K562 (cell line): ENCODE results near the gene PIK3R2. TPM values are rescaled to one million over a fixed set of nuclear protein-coding genes. Genes with fewer than 3 reads are reported as not detected.
A peak's percentile ranks its signal among the peaks of the same experiment; 100 is the strongest.

Experiments used
- ATAC-seq: fragments of 200-7000 bp; cut with Tn5 transposase; 3 replicates; pipeline ENCODE4 v1.9.1; 2020; ENCODE audit warnings: moderate library complexity
- BruUV-seq: library from RNA; stranded (reverse); fragments of 400-500 nt; replicated peaks from 2 replicates; lab custom pipeline; 2021; lab: Mats Ljungman, UMichigan
- CTCF ChIA-PET: fragments of 300-600 bp; formaldehyde crosslinking; extraction: SDS; loops from one replicate; lab custom pipeline; 2021; ENCODE audit warnings: low intra/inter-chr PET ratio; lab: Yijun Ruan, JAX
- POLR2A ChIA-PET: fragments of 300-600, 350-650 bp; sonication (Branson Sonifier 250); formaldehyde crosslinking; extraction: SDS; loops from one replicate; lab custom pipeline; 2021; ENCODE audit warnings: antibody characterized with exemption, inconsistent platforms; lab: Yijun Ruan, JAX
- DNase-seq, 4 experiments: peaks; one replicate each; pipeline versions ENCODE4 v3.0.0 to v3.0.0-alpha.2; 2011 to 2018; ENCODE audit warnings: low spot score in 3 of 4, mixed read lengths in 3 of 4; ENCODE audit errors: extremely low read depth in 1 of 4
- FAIRE-seq: peaks from 2 replicates; lab custom pipeline; 2011; peaks lifted over from hg19 to GRCh38; lab: Jason Lieb, UNC
- H2AFZ ChIP-seq: 2 replicates; pipeline ENCODE4 v1.6.0; 2011; ENCODE audit warnings: low read depth, low read length, control low read depth, inconsistent platforms
- H3K27ac ChIP-seq: fragments of 200-600 bp; 3 replicates; pipeline ENCODE4 v1.8.0; 2011; ENCODE audit warnings: low read depth, mild to moderate bottlenecking, control low read depth, inconsistent platforms, low read length, moderate library complexity, mixed read lengths; ENCODE audit errors: extremely low read depth
- H3K27me3 ChIP-seq, 2 experiments: fragments of 300-600 bp in 1 of 2; 2 replicates in 1 of 2; 3 replicates in 1 of 2; pipeline versions ENCODE4 v1.6.0 to v1.8.0; 2011; ENCODE audit warnings: inconsistent platforms in 2 of 2, low read length in 2 of 2, mild to moderate bottlenecking in 1 of 2, mixed read lengths in 1 of 2, moderate library complexity in 1 of 2; ENCODE audit not compliant: control insufficient read depth in 2 of 2, insufficient read depth in 2 of 2
- H3K36me3 ChIP-seq: fragments of 300-600 bp; 3 replicates; pipeline ENCODE4 v1.8.0; 2011; ENCODE audit warnings: mild to moderate bottlenecking, low read length, inconsistent platforms; ENCODE audit not compliant: control insufficient read depth, insufficient read depth
- H3K4me1 ChIP-seq, 2 experiments: fragments of 200-600 bp in 1 of 2; replicated peaks in 1 of 2; 2 replicates in 1 of 2; 3 replicates in 1 of 2; pipeline versions ENCODE4 v1.5.1 to v1.8.0; 2011; ENCODE audit warnings: inconsistent platforms in 2 of 2, low read length in 2 of 2, mild to moderate bottlenecking in 1 of 2, mixed read lengths in 1 of 2, moderate library complexity in 1 of 2; ENCODE audit not compliant: control insufficient read depth in 2 of 2, insufficient read depth in 2 of 2
- H3K4me2 ChIP-seq: 2 replicates; pipeline ENCODE4 v1.6.1; 2011; ENCODE audit warnings: low read length, control low read depth, inconsistent platforms, mixed read lengths; ENCODE audit not compliant: insufficient read depth
- H3K4me3 ChIP-seq: fragments of 200-600 bp; sonication (generic), shearing (Covaris generic); 2 replicates; pipeline ENCODE4 v1.5.1; 2016; ENCODE audit warnings: control low read depth, inconsistent platforms
- H3K79me2 ChIP-seq: fragments of 200-600 bp; 3 replicates; pipeline ENCODE4 v1.8.0; 2011; ENCODE audit warnings: low read length, inconsistent platforms; ENCODE audit not compliant: control insufficient read depth, insufficient read depth
- H3K9ac ChIP-seq, 2 experiments: 2 replicates each; pipeline versions ENCODE4 v1.6.0 to v1.6.1; 2011; ENCODE audit warnings: low read depth in 2 of 2, low read length in 2 of 2, control low read depth in 1 of 2, inconsistent platforms in 1 of 2, mild to moderate bottlenecking in 1 of 2, mixed read lengths in 1 of 2; ENCODE audit not compliant: insufficient read depth in 1 of 2
- H3K9me1 ChIP-seq: one replicate; pipeline ENCODE4 v1.6.0; 2011; ENCODE audit warnings: inconsistent platforms, mild to moderate bottlenecking, low read length, moderate library complexity; ENCODE audit not compliant: control insufficient read depth, insufficient read depth
- H3K9me3 ChIP-seq: replicated peaks from 2 replicates; pipeline ENCODE4 v1.5.1; 2011; ENCODE audit warnings: low read depth, low read length, inconsistent platforms; ENCODE audit not compliant: control insufficient read depth, insufficient read depth
- H4K20me1 ChIP-seq: replicated peaks from 2 replicates; pipeline ENCODE4 v1.6.1; 2011; ENCODE audit warnings: low read length, inconsistent platforms, mixed read lengths; ENCODE audit not compliant: control insufficient read depth, insufficient read depth
- ETS1 ChIP-seq: conservative IDR thresholded peaks from 2 replicates; pipeline ENCODE4 v1.6.1; 2011; ENCODE audit warnings: low read depth, mild to moderate bottlenecking, low read length; ENCODE audit not compliant: control insufficient read depth
- POLR2G ChIP-seq: fragments of 200-400 bp; formaldehyde crosslinking; IDR thresholded peaks from 2 replicates; pipeline ENCODE4 v1.6.1; 2017; ENCODE audit warnings: low read depth, mild to moderate bottlenecking, antibody characterized with exemption, low read length, moderate library complexity
- RBM22 ChIP-seq: fragments of 200-400 bp; formaldehyde crosslinking; IDR thresholded peaks from 2 replicates; pipeline ENCODE4 v1.6.1; 2018; ENCODE audit warnings: low read length, low read depth; ENCODE audit not compliant: poor library complexity, severe bottlenecking
- WGBS: fragments of 100-300 bp; shearing (Covaris generic); methylation state at CpG from one replicate; pipeline ENCODE4 v1.1.6; 2016; ENCODE audit warnings: low coverage, mixed read lengths; ENCODE audit not compliant: insufficient coverage; ENCODE audit errors: missing lambda C conversion rate; 5-methylcytosine and 5-hydroxymethylcytosine counted together
- in situ Hi-C: fragments of 300-500 bp; cut with MboI; formaldehyde crosslinking; loops from 4 replicates; pipeline ENCODE4 v1.15.0; 2018; ENCODE audit warnings: inconsistent platforms, mixed read lengths
- intact Hi-C: fragments of 100-400 bp; cut with micrococcal nuclease; formaldehyde crosslinking; loops from 2 replicates; pipeline ENCODE4 v1.14.2; 2022
- polyA plus RNA-seq, 8 experiments: library from polyadenylated mRNA; depleted of rRNA in 4 of 8; stranded (reverse) in 5 of 8; unstranded in 3 of 8; fragments of >200 nt; fragmentation: Nextera tagmentation in 2 of 8; fragmentation: Illumina TruSeq in 1 of 8; extraction: Ambion mirVana in 2 of 8; extraction: Trizol in 1 of 8; gene quantifications; 2 replicates each; pipeline versions ENCODE4 v1.2.1 to v1.2.3, GENCODE V29; 2011 to 2014; ENCODE audit warnings: inconsistent platforms in 1 of 8, missing spikeins in 1 of 8
- total RNA-seq, 7 experiments: library from RNA; depleted of rRNA in 6 of 7; stranded (reverse); fragments of >200 nt in 6 of 7; fragmentation: Illumina TruSeq in 2 of 7; extraction: Trizol in 2 of 7; gene quantifications; 2 replicates each; pipeline versions ENCODE4 v1.2.1 to v1.2.3, GENCODE V29; 2011 to 2021; ENCODE audit warnings: low replicate concordance in 1 of 7
- TF ChIP-seq, protein P1 (sequence below): sonication (generic); formaldehyde crosslinking; IDR thresholded peaks from 2 replicates; pipeline ENCODE4 v1.8.1; 2023; ENCODE audit warnings: mild to moderate bottlenecking, missing genetic modification reagents

PIK3R2 gene
- total and polyA plus RNA-seq, 9 of the 15 experiments (the other 6 are each of a cell fraction or from before 2014, with no cell fraction given), result 0.39 to 37.9 (median 5.3) TPM

- no peak overlapping the region for H2AFZ ChIP-seq
- H3K4me2 ChIP-seq, result no peak overlapping the region
- POLR2A ChIA-PET, result interaction anchor here (0.6 to 1.0 kb wide), 2 partner anchors 16 to 23 kb away, joined by 4 to 5 read pairs; no protein-coding TSS in a partner anchor
Measured at GRCh38 chr19:18168673-18169381, 15.9 kb downstream of the PIK3R2 start.

More at GRCh38 chr19:18168673-18169381, 15.9 kb downstream of the PIK3R2 start:
- Histone ChIP-seq H3K4me1 (peaks cover 4 to 20% of the 10 kb centered on the region in 2 experiments; a peak in 4 of 5 replicates), H3K79me2 (no peaks in the 10 kb centered on the region), H3K27me3 (no peaks in the 10 kb centered on the region), H3K9me3 (no peaks in the 10 kb centered on the region), H3K9ac (no peak overlapping the region)
- in situ Hi-C loops, result loop anchor here (10.0 kb wide), 1 partner anchor 164 kb away; the partner anchor contains the start of gene ARRDC2
- DNase-seq, result no peak
- no peak for TF ChIP-seq ETS1
- TF ChIP-seq RBM22, result peak; percentile 27
- peak; percentile 34 for TF ChIP-seq POLR2G
- TF ChIP-seq, protein P1, sequence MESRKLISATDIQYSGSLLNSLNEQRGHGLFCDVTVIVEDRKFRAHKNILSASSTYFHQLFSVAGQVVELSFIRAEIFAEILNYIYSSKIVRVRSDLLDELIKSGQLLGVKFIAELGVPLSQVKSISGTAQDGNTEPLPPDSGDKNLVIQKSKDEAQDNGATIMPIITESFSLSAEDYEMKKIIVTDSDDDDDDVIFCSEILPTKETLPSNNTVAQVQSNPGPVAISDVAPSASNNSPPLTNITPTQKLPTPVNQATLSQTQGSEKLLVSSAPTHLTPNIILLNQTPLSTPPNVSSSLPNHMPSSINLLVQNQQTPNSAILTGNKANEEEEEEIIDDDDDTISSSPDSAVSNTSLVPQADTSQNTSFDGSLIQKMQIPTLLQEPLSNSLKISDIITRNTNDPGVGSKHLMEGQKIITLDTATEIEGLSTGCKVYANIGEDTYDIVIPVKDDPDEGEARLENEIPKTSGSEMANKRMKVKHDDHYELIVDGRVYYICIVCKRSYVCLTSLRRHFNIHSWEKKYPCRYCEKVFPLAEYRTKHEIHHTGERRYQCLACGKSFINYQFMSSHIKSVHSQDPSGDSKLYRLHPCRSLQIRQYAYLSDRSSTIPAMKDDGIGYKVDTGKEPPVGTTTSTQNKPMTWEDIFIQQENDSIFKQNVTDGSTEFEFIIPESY (CRISPR knock-in tag), result peak; percentile 95
- TF ChIP-seq, all 486 proteins: peak for 3
- Histone ChIP-seq H4K20me1 (0 out of 2 replicates have a peak, but pooled peaks cover 4% of the 10 kb centered on the region), H3K9me1 (no peaks in the 10 kb centered on the region), H3K36me3 (peaks cover 57% of the 10 kb centered on the region; the same call in 2 of the 3 replicates), H3K27ac (no peak overlapping the region), H3K4me3 (no peak overlapping the region)
- FAIRE-seq, result no peak
- no peak for ATAC-seq
- BruUV-seq, result no TSS peak
- 96% methylated on average over 37 of the region's 66 CpGs for WGBS
- CTCF ChIA-PET, result interaction anchor here (0.6 to 2.2 kb wide), 4 partner anchors 11 to 162 kb away, joined by 3 to 13 read pairs (median 4); no protein-coding TSS in a partner anchor
- intact Hi-C loops, result loop anchor here (1.0 to 10.0 kb wide), 2 partner anchors 56 to 164 kb away; partner anchors contain the start of gene ARRDC2
